ENCODE data around the gene GSAP.

DNA sequence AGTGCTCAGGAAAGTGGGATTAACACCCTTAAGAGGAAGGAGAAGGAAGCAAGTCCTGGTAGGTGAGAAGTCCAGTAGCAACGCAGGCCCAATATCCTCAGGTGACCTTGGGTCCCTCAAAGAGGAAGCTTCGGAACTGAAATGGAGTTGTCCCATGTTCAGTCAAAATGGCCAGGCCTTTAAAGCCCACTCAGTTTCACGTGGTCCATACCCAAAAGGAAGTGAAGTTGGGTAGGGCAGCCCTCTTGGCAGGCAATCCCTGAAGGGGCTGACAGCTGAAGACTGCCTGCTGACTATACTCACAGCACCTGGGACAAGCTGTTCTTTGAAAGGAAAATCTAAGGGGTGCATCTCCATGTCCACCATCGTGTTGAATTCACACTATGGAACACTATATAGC is 3.0 kb downstream of the GSAP start:
- TF ChIP-seq, protein P1, sequence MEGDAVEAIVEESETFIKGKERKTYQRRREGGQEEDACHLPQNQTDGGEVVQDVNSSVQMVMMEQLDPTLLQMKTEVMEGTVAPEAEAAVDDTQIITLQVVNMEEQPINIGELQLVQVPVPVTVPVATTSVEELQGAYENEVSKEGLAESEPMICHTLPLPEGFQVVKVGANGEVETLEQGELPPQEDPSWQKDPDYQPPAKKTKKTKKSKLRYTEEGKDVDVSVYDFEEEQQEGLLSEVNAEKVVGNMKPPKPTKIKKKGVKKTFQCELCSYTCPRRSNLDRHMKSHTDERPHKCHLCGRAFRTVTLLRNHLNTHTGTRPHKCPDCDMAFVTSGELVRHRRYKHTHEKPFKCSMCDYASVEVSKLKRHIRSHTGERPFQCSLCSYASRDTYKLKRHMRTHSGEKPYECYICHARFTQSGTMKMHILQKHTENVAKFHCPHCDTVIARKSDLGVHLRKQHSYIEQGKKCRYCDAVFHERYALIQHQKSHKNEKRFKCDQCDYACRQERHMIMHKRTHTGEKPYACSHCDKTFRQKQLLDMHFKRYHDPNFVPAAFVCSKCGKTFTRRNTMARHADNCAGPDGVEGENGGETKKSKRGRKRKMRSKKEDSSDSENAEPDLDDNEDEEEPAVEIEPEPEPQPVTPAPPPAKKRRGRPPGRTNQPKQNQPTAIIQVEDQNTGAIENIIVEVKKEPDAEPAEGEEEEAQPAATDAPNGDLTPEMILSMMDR (IDR thresholded peaks at IDR 0.05; ENCODE audit: low read length), result no peak
- no peak for TF ChIP-seq EZH2 (IDR thresholded peaks at IDR 0.05; ENCODE audit: borderline replicate concordance, low read length)

Measured in OCI-LY1 (cell line).